HepG2 (cell line): Measurements from ENCODE around the gene IRS2. TPM values are rescaled to one million over a fixed set of nuclear protein-coding genes. Genes with fewer than 3 reads are reported as not detected.

ENCODE experiments used
- ATAC-seq: fragments of 200-7000 bp; cut with Tn5 transposase; 3 replicates; pipeline ENCODE4 v1.9.1; 2020; ENCODE audit warnings: mild to moderate bottlenecking, moderate library complexity
- BruUV-seq: library from RNA; stranded (reverse); fragments of 400-500 nt; replicated peaks from 2 replicates; lab custom pipeline; 2021; lab: Mats Ljungman, UMichigan
- CTCF ChIA-PET: fragments of 300-600 bp; formaldehyde crosslinking; extraction: SDS; loops from one replicate; lab custom pipeline; 2021; ENCODE audit warnings: low total read pairs, inconsistent platforms, low intra/inter-chr PET ratio; lab: Yijun Ruan, JAX
- POLR2A ChIA-PET: fragments of 350-600 bp; sonication (Branson Sonifier 250); formaldehyde crosslinking; loops from one replicate; lab custom pipeline; 2020; ENCODE audit warnings: antibody characterized with exemption, inconsistent platforms; lab: Yijun Ruan, JAX
- DNase-seq: peaks from one replicate; pipeline ENCODE4 v3.0.0-alpha.2; 2015; ENCODE audit warnings: low spot score
- FAIRE-seq: peaks from 3 replicates; lab custom pipeline; 2011; peaks lifted over from hg19 to GRCh38; lab: Jason Lieb, UNC
- H2AFZ ChIP-seq: one replicate; pipeline ENCODE4 v1.6.1; 2011; ENCODE audit warnings: low read length, inconsistent platforms
- H3K27ac ChIP-seq: fragments of 300-600 bp; 3 replicates; pipeline ENCODE4 v1.8.0; 2011; ENCODE audit warnings: mixed run types, mild to moderate bottlenecking, mixed read lengths, low read length, inconsistent platforms; ENCODE audit not compliant: insufficient read depth; ENCODE audit errors: extremely low read length
- H3K27me3 ChIP-seq, 2 experiments: fragments of 200-600 bp in 1 of 2; 2 replicates in 1 of 2; 3 replicates in 1 of 2; pipeline versions ENCODE4 v1.6.0 to v1.8.0; 2011; ENCODE audit warnings: low read length in 2 of 2, mild to moderate bottlenecking in 2 of 2, moderate library complexity in 2 of 2, inconsistent platforms in 1 of 2; ENCODE audit not compliant: insufficient read depth in 2 of 2, control insufficient read depth in 1 of 2
- H3K36me3 ChIP-seq, 2 experiments: fragments of 200-600 bp in 1 of 2; replicated peaks in 1 of 2; 2 replicates in 1 of 2; 3 replicates in 1 of 2; pipeline versions ENCODE4 v1.5.1 to v1.8.0; 2011; ENCODE audit warnings: low read length in 2 of 2, inconsistent platforms in 1 of 2; ENCODE audit not compliant: insufficient read depth in 2 of 2, control insufficient read depth in 1 of 2
- H3K4me1 ChIP-seq: 2 replicates; pipeline ENCODE4 v1.5.1; 2012; ENCODE audit warnings: low read length, inconsistent platforms; ENCODE audit not compliant: insufficient read depth
- H3K4me2 ChIP-seq: 2 replicates; pipeline ENCODE4 v1.6.0; 2011; ENCODE audit warnings: low read depth, low read length, inconsistent platforms
- H3K4me3 ChIP-seq, 3 experiments: fragments of 200-600 bp in 1 of 3; sonication (generic), shearing (Covaris generic) in 1 of 3; replicated peaks in 1 of 3; 2 replicates each; pipeline ENCODE4 v1.5.1; 2011 to 2016; ENCODE audit warnings: low read length in 3 of 3, inconsistent platforms in 2 of 3, low read depth in 2 of 3, mild to moderate bottlenecking in 2 of 3, control low read depth in 1 of 3, mixed read lengths in 1 of 3; ENCODE audit not compliant: insufficient read depth in 1 of 3
- H3K79me2 ChIP-seq: one replicate; pipeline ENCODE4 v1.6.1; 2011; ENCODE audit warnings: low read length, inconsistent platforms; ENCODE audit not compliant: insufficient read depth
- H3K9ac ChIP-seq: 2 replicates; pipeline ENCODE4 v1.6.0; 2011; ENCODE audit warnings: mild to moderate bottlenecking, low read depth, low read length, inconsistent platforms; ENCODE audit not compliant: insufficient read depth
- H3K9me3 ChIP-seq: 2 replicates; pipeline ENCODE4 v1.5.1; 2012; ENCODE audit warnings: mild to moderate bottlenecking, low read length
- H4K20me1 ChIP-seq: 2 replicates; pipeline ENCODE4 v1.6.0; 2011; ENCODE audit warnings: inconsistent platforms, mild to moderate bottlenecking, low read length, moderate library complexity; ENCODE audit not compliant: insufficient read depth
- BORCS8-MEF2B ChIP-seq: sonication (generic); formaldehyde crosslinking; IDR thresholded peaks from 2 replicates; pipeline ENCODE4 v1.8.0; 2022; ENCODE audit warnings: mild to moderate bottlenecking, missing genetic modification reagents
- HOXD1 ChIP-seq: sonication (generic); formaldehyde crosslinking; IDR thresholded peaks from 2 replicates; pipeline ENCODE4 v1.5.0; 2020; ENCODE audit warnings: missing genetic modification reagents
- MAFF ChIP-seq: IDR thresholded peaks from 2 replicates; pipeline ENCODE4 v1.6.1; 2011; ENCODE audit warnings: low read depth, low read length, improper control_type of control experiment
- ZBTB3 ChIP-seq: sonication (generic); formaldehyde crosslinking; IDR thresholded peaks from 2 replicates; pipeline ENCODE4 v1.4.0; 2020; ENCODE audit warnings: low read depth, mild to moderate bottlenecking, moderate library complexity, missing genetic modification reagents, borderline replicate concordance
- ZFP36L1 ChIP-seq: sonication (generic); formaldehyde crosslinking; IDR thresholded peaks from 2 replicates; pipeline ENCODE4 v1.8.0; 2022; ENCODE audit warnings: mild to moderate bottlenecking, missing genetic modification reagents, moderate library complexity
- ZFP36L2 ChIP-seq: sonication (generic); formaldehyde crosslinking; IDR thresholded peaks from 2 replicates; pipeline ENCODE4 v1.4.0; 2020; ENCODE audit warnings: missing genetic modification reagents
- ZFP91 ChIP-seq: sonication (generic); formaldehyde crosslinking; IDR thresholded peaks from 2 replicates; pipeline ENCODE4 v1.9.0; 2022; ENCODE audit warnings: missing genetic modification reagents, mild to moderate bottlenecking, borderline replicate concordance
- ZNF17 ChIP-seq: sonication (generic); formaldehyde crosslinking; IDR thresholded peaks from 2 replicates; pipeline ENCODE4 v1.5.0; 2020; ENCODE audit warnings: mild to moderate bottlenecking, missing genetic modification reagents
- ZNF446 ChIP-seq: sonication (generic); formaldehyde crosslinking; IDR thresholded peaks from 2 replicates; pipeline ENCODE4 v1.5.0; 2020; ENCODE audit warnings: mild to moderate bottlenecking, missing genetic modification reagents
- ZNF629 ChIP-seq: sonication (generic); formaldehyde crosslinking; conservative IDR thresholded peaks from 2 replicates; pipeline ENCODE4 v1.5.0; 2020; ENCODE audit warnings: missing genetic modification reagents
- ZNF782 ChIP-seq: sonication (generic); formaldehyde crosslinking; IDR thresholded peaks from 2 replicates; pipeline ENCODE4 v1.4.0; 2020; ENCODE audit warnings: missing genetic modification reagents, mild to moderate bottlenecking, borderline replicate concordance
- WGBS: methylation state at CpG from one replicate; pipeline ENCODE4 v1.1.6; 2017; ENCODE audit warnings: low lambda C conversion rate; 5-methylcytosine and 5-hydroxymethylcytosine counted together
- in situ Hi-C: cut with HindIII; loops from 2 replicates; pipeline ENCODE4 v1.10.0; 2017; ENCODE audit warnings: low pct_unique_long_range_greater_than_20kb; ENCODE audit not compliant: extremely low pct_ligation_motif_present
- intact Hi-C: fragments of 100-400 bp; cut with micrococcal nuclease; formaldehyde crosslinking; loops from one replicate; pipeline ENCODE4 v1.10.0; 2022; ENCODE audit not compliant: unreplicated experiment
- polyA plus RNA-seq, 8 experiments: library from polyadenylated mRNA; depleted of rRNA in 3 of 8; stranded (reverse) in 7 of 8; unstranded in 1 of 8; fragments of >200 nt; fragmentation: Illumina TruSeq in 4 of 8; extraction: Trizol in 4 of 8; gene quantifications; 2 replicates each; pipeline versions ENCODE4 v1.2.1 to v1.2.3, GENCODE V29; 2011 to 2016; ENCODE audit warnings: low read depth in 4 of 8, missing spikeins in 1 of 8, mixed read lengths in 1 of 8; ENCODE audit not compliant: insufficient read depth in 1 of 8
- total RNA-seq, 5 experiments: library from RNA; depleted of rRNA; stranded (reverse); fragments of >200 nt; fragmentation: Illumina TruSeq; extraction: Trizol; gene quantifications; 2 replicates each; pipeline ENCODE4 v1.2.3, GENCODE V29; 2016; ENCODE audit warnings: low read depth in 1 of 5
- TF ChIP-seq, protein P1 (sequence below): IDR thresholded peaks from 2 replicates; pipeline ENCODE4 v1.6.1; 2016
- TF ChIP-seq, protein P2 (sequence below): sonication (generic); formaldehyde crosslinking; IDR thresholded peaks from 2 replicates; pipeline ENCODE4 v1.5.0; 2020; ENCODE audit warnings: missing genetic modification reagents

Gene IRS2
- total and polyA plus RNA-seq, 2 of the 13 experiments (the other 11 are each of a cell fraction or from before 2014, with no cell fraction given) = 0.02 to 0.04 TPM

GRCh38 chr13:109771926-109772325, 14.5 kb downstream of the IRS2 start:
- no TSS peak for BruUV-seq
- in situ Hi-C loops (no loop called here), intact Hi-C loops (no loop called here)
- no peaks in the 10 kb centered on the region for H4K20me1 ChIP-seq
- no peaks in the 10 kb centered on the region for H3K4me1 ChIP-seq
- H3K9ac ChIP-seq = no peak overlapping the region
- H2AFZ ChIP-seq = no peak overlapping the region
- ATAC-seq (no peak), FAIRE-seq (no peak), DNase-seq (no peak)
- H3K27ac ChIP-seq = no peak overlapping the region
- H3K4me3 ChIP-seq = no peak overlapping the region
- no peak overlapping the region for H3K4me2 ChIP-seq
- 46% methylated on average over 11 of the region's 15 CpGs for WGBS
- ChIA-PET CTCF (no interaction called here), POLR2A (no interaction called here)
- H3K27me3 ChIP-seq = no peaks in the 10 kb centered on the region
- no peaks in the 10 kb centered on the region for H3K9me3 ChIP-seq
- TF ChIP-seq ZNF782 (CRISPR knock-in tag) = no peak
- TF ChIP-seq, protein P1, sequence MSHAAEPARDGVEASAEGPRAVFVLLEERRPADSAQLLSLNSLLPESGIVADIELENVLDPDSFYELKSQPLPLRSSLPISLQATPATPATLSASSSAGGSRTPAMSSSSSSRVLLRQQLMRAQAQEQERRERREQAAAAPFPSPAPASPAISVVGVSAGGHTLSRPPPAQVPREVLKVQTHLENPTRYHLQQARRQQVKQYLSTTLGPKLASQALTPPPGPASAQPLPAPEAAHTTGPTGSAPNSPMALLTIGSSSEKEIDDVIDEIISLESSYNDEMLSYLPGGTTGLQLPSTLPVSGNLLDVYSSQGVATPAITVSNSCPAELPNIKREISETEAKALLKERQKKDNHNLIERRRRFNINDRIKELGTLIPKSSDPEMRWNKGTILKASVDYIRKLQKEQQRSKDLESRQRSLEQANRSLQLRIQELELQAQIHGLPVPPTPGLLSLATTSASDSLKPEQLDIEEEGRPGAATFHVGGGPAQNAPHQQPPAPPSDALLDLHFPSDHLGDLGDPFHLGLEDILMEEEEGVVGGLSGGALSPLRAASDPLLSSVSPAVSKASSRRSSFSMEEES (CRISPR knock-in tag) = no peak
- TF ChIP-seq ZNF446 (CRISPR knock-in tag) = no peak
- TF ChIP-seq, protein P2, sequence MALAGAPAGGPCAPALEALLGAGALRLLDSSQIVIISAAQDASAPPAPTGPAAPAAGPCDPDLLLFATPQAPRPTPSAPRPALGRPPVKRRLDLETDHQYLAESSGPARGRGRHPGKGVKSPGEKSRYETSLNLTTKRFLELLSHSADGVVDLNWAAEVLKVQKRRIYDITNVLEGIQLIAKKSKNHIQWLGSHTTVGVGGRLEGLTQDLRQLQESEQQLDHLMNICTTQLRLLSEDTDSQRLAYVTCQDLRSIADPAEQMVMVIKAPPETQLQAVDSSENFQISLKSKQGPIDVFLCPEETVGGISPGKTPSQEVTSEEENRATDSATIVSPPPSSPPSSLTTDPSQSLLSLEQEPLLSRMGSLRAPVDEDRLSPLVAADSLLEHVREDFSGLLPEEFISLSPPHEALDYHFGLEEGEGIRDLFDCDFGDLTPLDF (CRISPR knock-in tag) = no peak
- no peak for TF ChIP-seq ZFP91 (CRISPR knock-in tag)
- TF ChIP-seq ZNF629 = no peak
- TF ChIP-seq BORCS8-MEF2B (CRISPR knock-in tag) = no peak
- no peak for TF ChIP-seq ZNF17 (CRISPR knock-in tag)
- TF ChIP-seq HOXD1 (CRISPR knock-in tag) = no peak
- TF ChIP-seq MAFF = no peak
- no peak for TF ChIP-seq ZFP36L1 (CRISPR knock-in tag)
- TF ChIP-seq ZFP36L2 (CRISPR knock-in tag) = no peak
- TF ChIP-seq ZBTB3 (CRISPR knock-in tag) = no peak
- no peaks in the 10 kb centered on the region for H3K79me2 ChIP-seq
- H3K36me3 ChIP-seq = no peaks in the 10 kb centered on the region
